ENCODE results near the gene VPS35.

Gene VPS35

GRCh38 chr16:46702030-46702429 lies 13.1 kb upstream of the VPS35 start:
- in situ Hi-C loops (cut with HindIII; ENCODE audit: low sequenced_read_pairs), result no loop called here
- no peak overlapping the region for H3K4me3 ChIP-seq (ENCODE audit: low read depth, low read length)
- TF ChIP-seq, protein P1, sequence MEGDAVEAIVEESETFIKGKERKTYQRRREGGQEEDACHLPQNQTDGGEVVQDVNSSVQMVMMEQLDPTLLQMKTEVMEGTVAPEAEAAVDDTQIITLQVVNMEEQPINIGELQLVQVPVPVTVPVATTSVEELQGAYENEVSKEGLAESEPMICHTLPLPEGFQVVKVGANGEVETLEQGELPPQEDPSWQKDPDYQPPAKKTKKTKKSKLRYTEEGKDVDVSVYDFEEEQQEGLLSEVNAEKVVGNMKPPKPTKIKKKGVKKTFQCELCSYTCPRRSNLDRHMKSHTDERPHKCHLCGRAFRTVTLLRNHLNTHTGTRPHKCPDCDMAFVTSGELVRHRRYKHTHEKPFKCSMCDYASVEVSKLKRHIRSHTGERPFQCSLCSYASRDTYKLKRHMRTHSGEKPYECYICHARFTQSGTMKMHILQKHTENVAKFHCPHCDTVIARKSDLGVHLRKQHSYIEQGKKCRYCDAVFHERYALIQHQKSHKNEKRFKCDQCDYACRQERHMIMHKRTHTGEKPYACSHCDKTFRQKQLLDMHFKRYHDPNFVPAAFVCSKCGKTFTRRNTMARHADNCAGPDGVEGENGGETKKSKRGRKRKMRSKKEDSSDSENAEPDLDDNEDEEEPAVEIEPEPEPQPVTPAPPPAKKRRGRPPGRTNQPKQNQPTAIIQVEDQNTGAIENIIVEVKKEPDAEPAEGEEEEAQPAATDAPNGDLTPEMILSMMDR (IDR thresholded peaks at IDR 0.05; ENCODE audit: low read depth, low read length), result no peak
- no peak for DNase-seq (ENCODE audit: low read depth, low spot score)

- DNase-seq (ENCODE audit: low read depth, low spot score), result no peak
- TF ChIP-seq, protein P1 (IDR thresholded peaks at IDR 0.05; ENCODE audit: low read depth, low read length), result no peak
- H3K4me3 ChIP-seq (ENCODE audit: low read depth, low read length), result no peak overlapping the region
- in situ Hi-C loops (cut with HindIII; ENCODE audit: low sequenced_read_pairs), result no loop called here
Measured at GRCh38 chr16:46701615-46702014, 12.6 kb upstream of the VPS35 start.

DNA sequence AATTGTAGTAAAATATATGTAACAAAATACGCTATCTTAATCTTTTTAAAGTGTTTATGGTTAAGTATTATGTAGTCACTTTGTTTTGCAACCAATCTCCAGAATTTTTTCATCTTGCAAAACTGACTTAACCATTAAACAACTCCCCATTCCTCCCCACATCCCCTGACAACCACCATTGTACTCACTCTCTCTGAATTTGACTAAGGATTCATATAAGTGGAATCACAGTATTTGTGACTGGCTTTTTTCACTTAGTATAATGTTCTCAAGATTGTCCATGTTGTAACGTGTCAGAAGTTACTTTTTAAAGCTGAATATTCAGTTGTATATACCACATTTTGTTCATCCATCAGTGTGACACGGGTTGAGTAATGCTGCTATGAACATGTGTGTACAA lies 11.1 kb upstream of the VPS35 start:
- TF ChIP-seq, protein P1 (IDR thresholded peaks at IDR 0.05; ENCODE audit: low read depth, low read length), result no peak
- H3K4me3 ChIP-seq (ENCODE audit: low read depth, low read length), result no peak overlapping the region
- no peak for DNase-seq (ENCODE audit: low read depth, low spot score)
- in situ Hi-C loops (cut with HindIII; ENCODE audit: low sequenced_read_pairs), result no loop called here

DNA sequence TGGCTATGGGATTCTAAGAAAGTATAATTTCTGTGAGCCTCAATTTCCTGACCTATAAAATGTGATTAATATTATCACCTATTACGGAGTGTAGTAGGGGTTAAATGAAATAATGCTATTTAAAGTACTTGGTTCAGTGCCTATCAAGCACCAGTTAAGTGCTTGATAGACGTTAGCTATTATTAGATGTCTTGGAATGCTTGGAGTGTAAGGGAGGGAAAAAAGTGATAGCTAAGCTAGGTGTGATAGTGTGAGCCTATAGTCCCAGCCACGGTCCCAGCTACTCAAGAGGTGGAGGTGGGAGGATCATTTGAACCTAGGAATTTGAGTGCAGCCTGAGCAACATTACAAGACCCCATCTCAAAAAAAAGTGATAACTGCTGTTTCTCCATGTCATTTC lies 8.0 kb upstream of the VPS35 start:
- DNase-seq (ENCODE audit: low read depth, low spot score), result no peak
- in situ Hi-C loops (cut with HindIII; ENCODE audit: low sequenced_read_pairs), result no loop called here
- H3K4me3 ChIP-seq (ENCODE audit: low read depth, low read length), result no peak overlapping the region
- TF ChIP-seq, protein P1 (IDR thresholded peaks at IDR 0.05; ENCODE audit: low read depth, low read length), result no peak

GRCh38 chr16:46695937-46696336 lies 7.0 kb upstream of the VPS35 start:
- TF ChIP-seq, protein P1 (IDR thresholded peaks at IDR 0.05; ENCODE audit: low read depth, low read length), result no peak
- no peak for DNase-seq (ENCODE audit: low read depth, low spot score)
- no peak overlapping the region for H3K4me3 ChIP-seq (ENCODE audit: low read depth, low read length)
- in situ Hi-C loops (cut with HindIII; ENCODE audit: low sequenced_read_pairs), result no loop called here

DNA sequence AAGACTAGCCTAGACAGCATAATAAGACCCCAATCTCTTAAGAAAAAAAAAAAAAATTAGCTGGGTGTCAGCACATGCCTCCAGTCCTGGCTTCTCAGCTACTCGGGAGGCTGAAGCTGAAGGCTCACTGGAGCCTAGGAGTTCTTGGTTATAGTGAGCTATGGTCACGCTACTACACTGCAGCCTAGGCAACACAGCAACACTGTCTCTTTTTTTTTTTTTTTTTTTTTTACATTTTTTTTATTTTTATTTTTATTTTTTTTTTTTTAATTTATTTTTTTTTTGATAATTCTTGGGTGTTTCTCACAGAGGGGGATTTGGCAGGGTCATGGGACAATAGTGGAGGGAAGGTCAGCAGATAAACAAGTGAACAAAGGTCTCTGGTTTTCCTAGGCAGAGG lies 4.6 kb upstream of the VPS35 start:
- TF ChIP-seq, protein P1 (IDR thresholded peaks at IDR 0.05; ENCODE audit: low read depth, low read length), result no peak
- H3K4me3 ChIP-seq (ENCODE audit: low read depth, low read length), result no peak overlapping the region
- in situ Hi-C loops (cut with HindIII; ENCODE audit: low sequenced_read_pairs), result no loop called here
- no peak for DNase-seq (ENCODE audit: low read depth, low spot score)

- in situ Hi-C loops (cut with HindIII; ENCODE audit: low sequenced_read_pairs), result no loop called here
- DNase-seq (ENCODE audit: low read depth, low spot score), result peak; percentile 36
- H3K4me3 ChIP-seq (ENCODE audit: low read depth, low read length), result no peak overlapping the region
- TF ChIP-seq, protein P1 (IDR thresholded peaks at IDR 0.05; ENCODE audit: low read depth, low read length), result no peak
Measured at GRCh38 chr16:46691726-46692125, 2.7 kb upstream of the VPS35 start.
